HEK293 (cell line): ENCODE results near the gene MAPKAP1.

Experiments
- CTCF ChIA-PET: fragments of 350-600 bp; formaldehyde crosslinking; extraction: SDS; loops from one replicate; lab custom pipeline; 2021; ENCODE audit warnings: antibody characterized with exemption; lab: Yijun Ruan, JAX
- POLR2A ChIA-PET: fragments of 300-600 bp; formaldehyde crosslinking; extraction: SDS; loops from one replicate; lab custom pipeline; 2020; ENCODE audit warnings: antibody characterized with exemption, inconsistent platforms; lab: Yijun Ruan, JAX
- H3K27ac ChIP-seq: fragments of 200-500 bp; sonication (Bioruptor generic); 2 replicates; pipeline ENCODE4 v1.5.1; 2014; ENCODE audit warnings: low read depth, low read length, control low read depth, inconsistent platforms; ENCODE audit errors: extremely low read depth
- H3K36me3 ChIP-seq, 2 experiments: fragments of 200-500 bp in 1 of 2; sonication (Bioruptor generic) in 1 of 2; 1 replicate in 1 of 2; 2 replicates in 1 of 2; pipeline ENCODE4 v1.5.1; 2014 to 2017; ENCODE audit warnings: inconsistent platforms in 2 of 2, low read length in 2 of 2; ENCODE audit not compliant: control insufficient read depth in 2 of 2, insufficient read depth in 1 of 2
- H3K4me1 ChIP-seq: fragments of 200-500 bp; sonication (Bioruptor generic); 2 replicates; pipeline ENCODE4 v1.5.1; 2014; ENCODE audit warnings: mild to moderate bottlenecking, low read length, inconsistent platforms; ENCODE audit not compliant: control insufficient read depth, insufficient read depth
- H3K4me3 ChIP-seq: 2 replicates; pipeline ENCODE4 v1.5.1; 2011; ENCODE audit warnings: low read depth, mild to moderate bottlenecking, control low read depth, low read length, moderate library complexity
- H3K9me3 ChIP-seq: fragments of 200-500 bp; sonication (Bioruptor generic); 2 replicates; pipeline ENCODE4 v1.5.1; 2014; ENCODE audit warnings: low read depth, low read length, inconsistent platforms; ENCODE audit not compliant: control insufficient read depth, insufficient read depth
- CTCF ChIP-seq: fragments of 450-650 bp; formaldehyde crosslinking; IDR thresholded peaks from 2 replicates; pipeline ENCODE4 v1.5.1; 2016; ENCODE audit warnings: missing biosample characterization, missing genetic modification characterization
- GLI2 ChIP-seq: fragments of 450-650 bp; formaldehyde crosslinking; IDR thresholded peaks from 2 replicates; pipeline ENCODE4; 2017; ENCODE audit warnings: missing biosample characterization, missing genetic modification characterization, low read depth, borderline replicate concordance
- HOXC10 ChIP-seq: sonication (generic); formaldehyde crosslinking; IDR thresholded peaks from 2 replicates; pipeline ENCODE4 v1.8.1; 2023; ENCODE audit warnings: mild to moderate bottlenecking, missing genetic modification reagents
- PBX3 ChIP-seq: sonication (generic); formaldehyde crosslinking; IDR thresholded peaks from 2 replicates; pipeline ENCODE4 v1.8.1; 2022; ENCODE audit warnings: mild to moderate bottlenecking, moderate library complexity, missing genetic modification reagents
- PRDM1 ChIP-seq: fragments of 450-650 bp; formaldehyde crosslinking; IDR thresholded peaks from 2 replicates; pipeline ENCODE4; 2016; ENCODE audit warnings: missing biosample characterization, missing genetic modification characterization
- PRDM6 ChIP-seq: fragments of 450-650 bp; formaldehyde crosslinking; IDR thresholded peaks from 2 replicates; pipeline ENCODE4 v1.5.1; 2017; ENCODE audit warnings: missing biosample characterization, missing genetic modification characterization
- SCRT1 ChIP-seq: fragments of 450-650 bp; formaldehyde crosslinking; IDR thresholded peaks from 2 replicates; pipeline ENCODE4 v1.5.1; 2016; ENCODE audit warnings: missing biosample characterization, missing genetic modification characterization, borderline replicate concordance
- ZFHX2 ChIP-seq: fragments of 450-650 bp; formaldehyde crosslinking; conservative IDR thresholded peaks from 2 replicates; pipeline ENCODE4 v1.5.1; 2016; ENCODE audit warnings: missing biosample characterization, missing genetic modification characterization
- ZNF138 ChIP-seq: fragments of 450-650 bp; formaldehyde crosslinking; IDR thresholded peaks from 2 replicates; pipeline ENCODE4 v1.5.1; 2016; ENCODE audit warnings: missing biosample characterization, missing genetic modification characterization, borderline replicate concordance
- ZNF146 ChIP-seq: fragments of 450-650 bp; formaldehyde crosslinking; IDR thresholded peaks from 2 replicates; pipeline ENCODE4 v1.5.1; 2016; ENCODE audit warnings: missing biosample characterization, missing genetic modification characterization
- ZNF211 ChIP-seq: fragments of 450-650 bp; formaldehyde crosslinking; IDR thresholded peaks from 2 replicates; pipeline ENCODE4 v1.5.1; 2016; ENCODE audit warnings: low read depth, missing biosample characterization, missing genetic modification characterization
- ZNF248 ChIP-seq: fragments of 450-650 bp; formaldehyde crosslinking; IDR thresholded peaks from 2 replicates; pipeline ENCODE4 v1.5.1; 2017; ENCODE audit warnings: missing biosample characterization, missing genetic modification characterization
- ZNF335 ChIP-seq: fragments of 450-650 bp; formaldehyde crosslinking; conservative IDR thresholded peaks from 2 replicates; pipeline ENCODE4 v1.5.1; 2016; ENCODE audit warnings: missing biosample characterization, missing genetic modification characterization
- ZNF362 ChIP-seq: fragments of 450-650 bp; formaldehyde crosslinking; IDR thresholded peaks from 2 replicates; pipeline ENCODE4 v1.5.1; 2016; ENCODE audit warnings: missing biosample characterization, missing genetic modification characterization
- ZNF449 ChIP-seq: fragments of 450-650 bp; formaldehyde crosslinking; IDR thresholded peaks from 2 replicates; pipeline ENCODE4 v1.5.1; 2017; ENCODE audit warnings: missing biosample characterization, mild to moderate bottlenecking, missing genetic modification characterization, moderate library complexity
- ZNF501 ChIP-seq: fragments of 450-650 bp; formaldehyde crosslinking; IDR thresholded peaks from 2 replicates; pipeline ENCODE4 v1.5.1; 2016; ENCODE audit warnings: missing biosample characterization, missing genetic modification characterization
- ZNF645 ChIP-seq: fragments of 450-650 bp; formaldehyde crosslinking; IDR thresholded peaks from 2 replicates; pipeline ENCODE4; 2016; ENCODE audit warnings: missing biosample characterization, missing genetic modification characterization
- ZNF677 ChIP-seq: fragments of 450-650 bp; IDR thresholded peaks from 2 replicates; pipeline ENCODE4 v1.5.0; 2018; ENCODE audit warnings: missing biosample characterization, mild to moderate bottlenecking, missing genetic modification characterization, moderate library complexity
- ZNF692 ChIP-seq: fragments of 450-650 bp; formaldehyde crosslinking; IDR thresholded peaks from 2 replicates; pipeline ENCODE4 v1.5.1; 2016; ENCODE audit warnings: missing biosample characterization, missing genetic modification characterization
- ZSCAN16 ChIP-seq: fragments of 450-650 bp; formaldehyde crosslinking; IDR thresholded peaks from 2 replicates; pipeline ENCODE4 v1.5.1; 2016; ENCODE audit warnings: missing biosample characterization, missing genetic modification characterization

MAPKAP1 gene

GRCh38 chr9:125529107-125529506, 177.9 kb downstream of the MAPKAP1 start (continued):
- no peak for TF ChIP-seq ZNF362 (tag by site-specific recombination)

GRCh38 chr9:125527471-125528002, 179.5 kb downstream of the MAPKAP1 start:
- no peak for TF ChIP-seq ZNF692 (tag by site-specific recombination)
- no peak for TF ChIP-seq PBX3 (CRISPR knock-in tag)
- TF ChIP-seq ZNF146 (tag by site-specific recombination), result no peak
- TF ChIP-seq ZNF677, result no peak
- TF ChIP-seq ZSCAN16 (tag by site-specific recombination), result no peak
- TF ChIP-seq ZNF501, result no peak
- TF ChIP-seq SCRT1 (tag by site-specific recombination), result no peak
- no peak for TF ChIP-seq ZFHX2 (tag by site-specific recombination)
- TF ChIP-seq ZNF645, result no peak
- no peak for TF ChIP-seq ZNF335
- no peak for TF ChIP-seq ZNF211
- TF ChIP-seq ZNF248 (tag by site-specific recombination), result no peak
- no peak for TF ChIP-seq ZNF138 (tag by site-specific recombination)
- no peak for TF ChIP-seq PRDM1 (tag by site-specific recombination)
- TF ChIP-seq CTCF (tag by site-specific recombination), result no peak
- TF ChIP-seq, all 188 proteins: peak for 0
- Histone ChIP-seq H3K4me3 (no peak overlapping the region), H3K36me3 (no peaks in the 10 kb centered on the region), H3K27ac (no peak overlapping the region), H3K4me1 (no peaks in the 10 kb centered on the region), H3K9me3 (no peaks in the 10 kb centered on the region)
- CTCF ChIA-PET, result no interaction called here
- POLR2A ChIA-PET, result no interaction called here

- Histone ChIP-seq H3K9me3 (no peaks in the 10 kb centered on the region), H3K27ac (no peak overlapping the region), H3K4me1 (no peaks in the 10 kb centered on the region), H3K4me3 (no peak overlapping the region), H3K36me3 (no peaks in the 10 kb centered on the region)
- POLR2A ChIA-PET, result no interaction called here
- CTCF ChIA-PET, result interaction anchor here (0.6 to 1.0 kb wide), 3 partner anchors 118 to 1034 kb away, joined by 3 read pairs; no protein-coding TSS in a partner anchor
- TF ChIP-seq CTCF (tag by site-specific recombination), result no peak
- no peak for TF ChIP-seq PRDM6
- no peak for TF ChIP-seq GLI2 (tag by site-specific recombination)
- no peak for TF ChIP-seq ZNF449 (tag by site-specific recombination)
- no peak for TF ChIP-seq HOXC10 (CRISPR knock-in tag)
These were observed 180.9 kb downstream of the MAPKAP1 start for GRCh38 chr9:125525921-125526631.
